Activated CD8-positive, alpha-beta memory T cell treated with anti-CD3 and anti-CD28 coated beads for 36 hours (primary cell): Measurements from ENCODE around the gene PCDHGA3. TPM values are rescaled to one million over a fixed set of nuclear protein-coding genes. Genes with fewer than 3 reads are reported as not detected.
"Not testable (repeated sequence)": the region's sequence is repeated elsewhere in the genome, so short reads cannot be mapped to it uniquely, and the experiment has no call there.

Experiments used
- CTCF ChIA-PET: fragments of 350-600 bp; sonication (Branson Sonifier 250); formaldehyde crosslinking; loops from one replicate; lab custom pipeline; 2021; ENCODE audit warnings: antibody characterized with exemption; lab: Charles Lee
- POLR2A ChIA-PET: fragments of 350-600 bp; sonication (Branson Sonifier 250); formaldehyde crosslinking; loops from one replicate; lab custom pipeline; 2021; ENCODE audit warnings: antibody characterized with exemption; lab: Charles Lee
- total RNA-seq, 2 experiments: library from RNA; stranded (reverse); gene quantifications; one replicate each; pipeline ENCODE4 v1.2.3, GENCODE V29; 2021

Gene PCDHGA3
- not detected for total RNA-seq

- ChIA-PET CTCF (interaction anchor here (1.0 to 1.4 kb wide), 3 partner anchors 14 to 23 kb away, joined by 3 to 4 read pairs (median 3); partner anchors contain the start of gene TAF7), POLR2A (no interaction called here)
Observed at GRCh38 chr5:141343242-141343952, at the start of gene PCDHGA3. PCDHGA3 (plus strand) TSS chr5:141343829; CDS start chr5:141344034, 205 bp downstream.

GRCh38 chr5:141298376-141298775, 45.3 kb upstream of the PCDHGA3 start:
- CTCF ChIA-PET = no interaction called here
- POLR2A ChIA-PET = no interaction called here

GRCh38 chr5:141303756-141304155, 39.9 kb upstream of the PCDHGA3 start, which contains the start of gene SLC25A2:
SLC25A2 (minus strand) TSS chr5:141304049; CDS start chr5:141303865, 184 bp downstream.
- CTCF ChIA-PET = no interaction called here
- POLR2A ChIA-PET = no interaction called here

- POLR2A ChIA-PET = no interaction called here
- CTCF ChIA-PET = no interaction called here
Observed at GRCh38 chr5:141306630-141307029, 37.0 kb upstream of the PCDHGA3 start.

- ChIA-PET CTCF (no interaction called here), POLR2A (no interaction called here)
Observed at GRCh38 chr5:141313711-141314110, 29.9 kb upstream of the PCDHGA3 start.

- POLR2A ChIA-PET = not testable (repeated sequence)
- CTCF ChIA-PET = interaction anchor here (0.7 kb wide), 1 partner anchor 16 kb away, joined by 3 read pairs; no protein-coding TSS in a partner anchor
Observed at GRCh38 chr5:141316963-141317362, 26.7 kb upstream of the PCDHGA3 start.

GRCh38 chr5:141319202-141319601, 24.4 kb upstream of the PCDHGA3 start:
- POLR2A ChIA-PET = interaction anchor here (0.6 kb wide), 1 partner anchor 14 kb away, joined by 3 read pairs; no protein-coding TSS in a partner anchor

GRCh38 chr5:141319699-141320098, 23.9 kb upstream of the PCDHGA3 start:
- CTCF ChIA-PET = interaction anchor here (1.1 to 1.7 kb wide), 10 partner anchors 9 to 244 kb away, joined by 3 to 6 read pairs (median 4); partner anchors contain the start of genes PCDHGA1, PCDHGA10, PCDHGA3 and PCDHGB1
- POLR2A ChIA-PET = interaction anchor here (0.9 to 1.6 kb wide), 2 partner anchors 8 to 11 kb away, joined by 4 read pairs; no protein-coding TSS in a partner anchor

More at GRCh38 chr5:141319202-141319601, 24.4 kb upstream of the PCDHGA3 start:
- CTCF ChIA-PET = interaction anchor here (1.1 to 1.6 kb wide), 5 partner anchors 10 to 245 kb away, joined by 3 to 6 read pairs (median 3); partner anchors contain the start of genes PCDHGA10 and PCDHGB1

GRCh38 chr5:141320225-141321169, 23.1 kb upstream of the PCDHGA3 start, which contains the start of gene TAF7:
TAF7 (minus strand) TSS chr5:141320784; CDS start chr5:141320044, 740 bp downstream.
- POLR2A ChIA-PET = interaction anchor here (0.6 to 1.6 kb wide), 5 partner anchors 9 to 248 kb away, joined by 3 to 8 read pairs (median 4); partner anchors contain the start of gene PCDHGA1
- CTCF ChIA-PET = interaction anchor here (1.1 to 1.7 kb wide), 10 partner anchors 8 to 243 kb away, joined by 3 to 6 read pairs (median 4); partner anchors contain the start of genes PCDHB9, PCDHGA1, PCDHGA10 and PCDHGA3

GRCh38 chr5:141322261-141322660, 21.4 kb upstream of the PCDHGA3 start:
- POLR2A ChIA-PET = no interaction called here
- CTCF ChIA-PET = no interaction called here

- POLR2A ChIA-PET = no interaction called here
Observed at GRCh38 chr5:141326088-141326854, 17.4 kb upstream of the PCDHGA3 start.

GRCh38 chr5:141328231-141328630, 15.4 kb upstream of the PCDHGA3 start:
- ChIA-PET POLR2A (no interaction called here), CTCF (interaction anchor here (0.9 to 1.9 kb wide), 3 partner anchors 8 to 236 kb away, joined by 4 to 5 read pairs (median 4); partner anchors contain the start of genes PCDHGA3 and TAF7)

More at GRCh38 chr5:141326088-141326854, 17.4 kb upstream of the PCDHGA3 start:
- CTCF ChIA-PET = interaction anchor here (0.7 kb wide), 1 partner anchor 14 kb away, joined by 3 read pairs; no protein-coding TSS in a partner anchor

- ChIA-PET POLR2A (interaction anchor here (1.0 to 1.1 kb wide), 2 partner anchors 10 to 11 kb away, joined by 3 to 4 read pairs; partner anchors contain the start of gene TAF7), CTCF (interaction anchor here (0.6 to 1.2 kb wide), 3 partner anchors 10 to 764 kb away, joined by 3 to 4 read pairs (median 3); partner anchors contain the start of gene TAF7)
Observed at GRCh38 chr5:141330299-141331080, 13.1 kb upstream of the PCDHGA3 start, which contains the start of gene PCDHGA1. PCDHGA1 (plus strand) TSS chr5:141330514.

- POLR2A ChIA-PET, CTCF ChIA-PET: not testable (repeated sequence)
Observed at GRCh38 chr5:141332571-141332970, 11.1 kb upstream of the PCDHGA3 start.

- ChIA-PET POLR2A (no interaction called here), CTCF (interaction anchor here (1.1 to 1.2 kb wide), 3 partner anchors 74 to 220 kb away, joined by 3 read pairs; partner anchors contain the start of gene PCDHGA10)
Observed at GRCh38 chr5:141338538-141339306, 4.9 kb upstream of the PCDHGA3 start, which contains the start of gene PCDHGA2. PCDHGA2 (plus strand) TSS chr5:141338760.

GRCh38 chr5:141340781-141341354, 2.8 kb upstream of the PCDHGA3 start:
- CTCF ChIA-PET = not testable (repeated sequence)

More at GRCh38 chr5:141340781-141341354, 2.8 kb upstream of the PCDHGA3 start:
- POLR2A ChIA-PET = not testable (repeated sequence)
